AG08396 (cell line): ENCODE data around the gene SLC22A17.

Source experiments
- DNase-seq: peaks from one replicate; pipeline ENCODE4 v3.0.0; 2012; ENCODE audit warnings: low spot score, mixed read lengths

Gene SLC22A17

GRCh38 chr14:23381871-23382270 is 29.2 kb upstream of the SLC22A17 start:
- DNase-seq, result no peak

- no peak for DNase-seq
Observed at GRCh38 chr14:23380976-23381375, 28.3 kb upstream of the SLC22A17 start.

DNA sequence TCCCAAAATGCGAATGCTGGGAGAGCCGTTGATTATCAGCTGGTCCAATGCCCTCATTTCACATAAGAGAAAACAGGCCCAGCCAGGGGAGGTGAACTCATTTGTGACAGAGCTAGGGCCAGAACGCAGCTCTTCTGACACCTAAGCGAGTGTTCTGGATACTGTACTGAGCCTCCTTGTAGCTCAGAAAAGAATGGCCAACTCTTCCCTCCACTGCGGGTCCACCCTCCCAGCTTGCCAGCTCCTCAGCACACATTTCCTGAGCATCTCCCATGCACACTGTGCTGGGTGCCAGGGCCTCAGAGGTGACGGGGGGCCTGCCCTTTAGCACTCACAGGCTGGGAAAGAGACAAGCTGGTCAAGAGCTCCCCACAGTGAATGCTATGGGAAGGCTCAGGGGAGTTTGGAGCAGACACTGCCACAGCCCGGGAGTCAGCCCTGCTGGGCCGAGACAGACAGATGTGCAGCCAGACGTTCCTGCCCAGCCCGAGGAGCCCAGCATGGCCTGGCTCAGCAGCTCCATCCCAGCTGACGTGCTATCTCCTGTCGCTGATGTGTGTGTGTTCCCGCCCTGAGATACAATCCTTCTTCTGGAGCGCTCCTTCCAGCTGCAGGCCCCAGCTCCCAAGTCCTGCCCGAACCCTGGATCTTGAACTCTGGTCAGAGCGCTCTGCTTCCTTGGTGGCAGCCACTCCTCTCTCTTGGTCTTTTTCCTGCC is 27.7 kb upstream of the SLC22A17 start:
- no peak for DNase-seq

GRCh38 chr14:23379366-23380196 is 26.9 kb upstream of the SLC22A17 start:
- peak; percentile 75 for DNase-seq

DNA sequence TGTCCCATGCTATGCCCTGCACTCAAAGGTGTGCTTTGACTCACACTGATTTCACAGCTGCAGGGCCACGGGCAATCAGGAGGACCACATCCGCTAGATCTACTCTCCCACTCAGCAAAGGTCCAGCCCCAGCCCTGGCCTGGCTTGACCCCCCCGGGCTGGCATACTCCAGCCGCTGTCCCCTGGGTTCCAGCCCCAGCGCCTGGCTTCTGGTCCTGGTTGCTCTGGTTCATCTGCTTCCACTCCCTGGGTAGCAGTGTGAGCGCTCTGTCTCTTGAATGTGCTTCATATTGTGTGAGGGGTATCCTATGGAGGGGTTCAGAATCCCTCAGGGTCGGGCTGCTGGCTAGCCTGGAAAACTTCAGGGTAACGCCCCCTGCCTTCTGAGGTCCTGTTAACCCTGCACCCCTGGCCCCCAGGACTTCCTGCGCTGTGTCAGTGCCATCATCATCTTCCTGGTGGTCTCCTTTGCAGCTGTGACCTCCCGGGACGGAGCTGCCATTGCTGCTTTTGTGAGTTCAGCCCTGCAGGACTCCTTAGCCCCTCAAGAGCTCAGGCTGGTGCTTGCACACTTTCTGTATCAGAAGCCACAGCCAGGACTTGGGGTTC is 26.0 kb upstream of the SLC22A17 start:
- no peak for DNase-seq

GRCh38 chr14:23377573-23378563 is 25.2 kb upstream of the SLC22A17 start:
- no peak for DNase-seq

DNA sequence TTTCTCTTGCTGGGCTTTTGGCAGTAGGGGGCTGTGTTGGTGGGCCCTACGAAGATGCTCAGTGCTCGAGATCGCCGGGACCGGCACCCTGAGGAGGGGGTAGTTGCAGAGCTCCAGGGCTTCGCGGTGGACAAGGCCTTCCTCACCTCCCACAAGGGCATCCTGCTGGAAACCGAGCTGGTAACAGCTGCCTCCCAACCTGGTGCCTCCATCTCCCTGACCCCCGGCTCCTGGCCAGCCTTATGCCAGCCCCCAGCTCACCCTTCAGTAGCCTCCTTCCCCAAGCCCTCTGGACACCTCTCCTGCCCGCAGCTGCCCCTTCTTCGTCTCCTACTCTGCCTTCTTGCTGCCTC is 24.5 kb upstream of the SLC22A17 start:
- DNase-seq, result no peak

GRCh38 chr14:23376482-23377197 is 24.0 kb upstream of the SLC22A17 start, which contains the start of gene CMTM5:
TSS of gene CMTM5 (plus strand) at chr14:23377046. CDS start at chr14:23377252, 206 bp downstream.
- DNase-seq, result no peak

- no peak for DNase-seq
Observed at GRCh38 chr14:23375527-23376251, 23.0 kb upstream of the SLC22A17 start.

GRCh38 chr14:23373041-23373440 is 20.4 kb upstream of the SLC22A17 start:
- no peak for DNase-seq

DNA sequence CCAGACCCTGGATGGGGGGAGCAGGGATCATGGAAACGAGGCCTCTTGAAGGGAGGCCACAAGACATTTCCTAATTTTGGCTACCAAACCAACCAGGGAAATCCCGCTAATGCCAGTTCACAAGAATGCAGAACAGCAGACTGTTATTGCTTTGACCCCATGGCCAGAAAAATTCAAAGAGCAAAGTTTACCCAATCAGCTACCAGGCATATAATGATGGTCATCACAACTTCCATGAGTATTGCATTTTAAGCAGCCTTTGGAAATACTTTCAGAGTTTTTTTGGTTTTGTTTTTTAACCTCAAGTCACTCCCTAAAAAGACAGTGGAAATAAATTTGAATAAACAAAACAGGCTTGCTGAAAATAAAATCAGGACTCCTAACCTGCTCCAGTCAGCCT is 19.8 kb upstream of the SLC22A17 start, which contains the start of gene IL25:
TSS of gene IL25 (plus strand) at position 301 of the 400 bp plus-strand sequence.
- DNase-seq, result no peak

- DNase-seq, result no peak
Observed at GRCh38 chr14:23371865-23372264, 19.2 kb upstream of the SLC22A17 start.

- DNase-seq, result no peak
Observed at GRCh38 chr14:23370221-23370620, 17.5 kb upstream of the SLC22A17 start.

- peak; percentile 77 for DNase-seq
Observed at GRCh38 chr14:23366426-23366921, 13.8 kb upstream of the SLC22A17 start.

- DNase-seq, result peak; percentile 46
Observed at GRCh38 chr14:23365732-23366425, 13.2 kb upstream of the SLC22A17 start.

- DNase-seq, result peak; percentile 54
Observed at GRCh38 chr14:23365036-23365731, 12.5 kb upstream of the SLC22A17 start, which contains the start of gene EFS. TSS of gene EFS (minus strand) at chr14:23365172. CDS start at chr14:23365025, 147 bp downstream.

DNA sequence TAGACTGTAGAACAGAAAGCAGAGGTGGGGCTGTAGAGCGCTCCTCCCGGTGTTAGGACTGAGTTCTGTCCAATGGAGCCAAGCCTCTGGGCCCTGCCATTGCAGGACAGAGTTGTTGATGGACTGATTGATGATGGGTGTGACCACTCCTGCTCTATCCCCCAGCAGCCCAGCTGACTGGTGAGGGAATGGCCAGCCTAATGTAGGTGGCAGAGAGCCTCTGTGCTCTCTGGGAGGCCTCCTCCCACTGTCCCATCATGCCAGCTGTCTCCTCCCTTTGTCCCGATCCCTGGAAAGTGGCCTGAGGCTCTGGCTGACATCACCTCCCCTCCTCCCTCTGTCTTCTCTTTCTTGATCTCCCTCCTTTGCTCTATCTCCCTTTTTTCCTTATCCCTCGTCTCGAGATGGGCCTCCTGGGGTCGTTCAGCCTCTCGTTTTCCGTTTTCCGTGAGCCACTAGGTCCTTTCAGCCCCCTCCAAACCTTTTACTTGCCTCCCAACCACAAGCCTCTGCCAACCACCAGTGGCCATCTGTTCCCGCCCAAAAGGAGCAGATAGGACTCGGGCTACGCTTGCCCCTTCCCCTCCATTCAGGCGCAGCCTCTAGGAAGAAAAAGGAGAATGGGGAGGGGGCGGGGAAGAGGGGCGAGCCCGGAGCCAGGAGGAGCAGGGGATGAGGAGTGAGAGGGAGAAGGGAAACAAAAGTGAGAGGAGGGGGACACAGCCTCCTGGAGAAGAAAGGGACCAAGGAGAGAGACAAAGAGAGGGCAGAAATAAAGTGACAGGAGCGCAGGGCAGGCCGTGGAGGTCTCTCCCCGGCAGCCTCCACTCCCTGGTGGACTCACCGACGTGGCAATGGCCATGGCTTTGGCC is 11.7 kb upstream of the SLC22A17 start:
- peak; percentile 42 for DNase-seq

GRCh38 chr14:23362200-23362599 is 9.5 kb upstream of the SLC22A17 start:
- no peak for DNase-seq
